ENCODE results near the gene TMEM121. TPM values are rescaled to one million over a fixed set of nuclear protein-coding genes. Genes with fewer than 3 reads are reported as not detected.

Gene TMEM121
- total RNA-seq, 2 donors from 2014 or later, result 0.82 TPM

- Histone ChIP-seq H3K9me3 (no peaks in the 10 kb centered on the region), H3K9ac (ENCODE audit: low read depth in 2 of 2, low read length in 2 of 2) (no peak overlapping the region), H3K27me3 (no peaks in the 10 kb centered on the region), H3K27ac (no peak overlapping the region), H3K4me1 (no peaks in the 10 kb centered on the region), H3K4me3 (no peak overlapping the region), H3K36me3 (no peaks in the 10 kb centered on the region)
- no peak for DNase-seq
- intact Hi-C loops (cut with DNase I), result no loop called here
- TF ChIP-seq CTCF (IDR thresholded peaks at IDR 0.05), result no peak
Measured at GRCh38 chr14:105497671-105498429, 28.5 kb upstream of the TMEM121 start.

- H3K36me3 ChIP-seq, result no peaks in the 10 kb centered on the region
- intact Hi-C loops (cut with DNase I), result no loop called here
- DNase-seq, result no peak
- H3K4me1 ChIP-seq, result no peaks in the 10 kb centered on the region
- H3K27me3 ChIP-seq, result no peaks in the 10 kb centered on the region
- H3K9me3 ChIP-seq, result no peaks in the 10 kb centered on the region
- H3K9ac ChIP-seq (ENCODE audit: low read depth in 2 of 2, low read length in 2 of 2), result no peak overlapping the region
- no peak overlapping the region for H3K4me3 ChIP-seq
- no peak overlapping the region for H3K27ac ChIP-seq
- no peak for TF ChIP-seq CTCF (IDR thresholded peaks at IDR 0.05)
Measured at GRCh38 chr14:105498430-105499255, 27.7 kb upstream of the TMEM121 start.

- Histone ChIP-seq H3K9me3 (no peaks in the 10 kb centered on the region), H3K27ac (no peak overlapping the region), H3K27me3 (no peaks in the 10 kb centered on the region), H3K36me3 (no peaks in the 10 kb centered on the region), H3K4me3 (no peak overlapping the region), H3K9ac (ENCODE audit: low read depth in 2 of 2, low read length in 2 of 2) (no peak overlapping the region), H3K4me1 (no peaks in the 10 kb centered on the region)
- intact Hi-C loops (cut with DNase I), result no loop called here
- DNase-seq, result no peak
- TF ChIP-seq CTCF (IDR thresholded peaks at IDR 0.05), result no peak
Measured at GRCh38 chr14:105499256-105500035, 26.9 kb upstream of the TMEM121 start.

GRCh38 chr14:105500036-105500725, 26.2 kb upstream of the TMEM121 start:
- no peak overlapping the region for H3K27ac ChIP-seq
- intact Hi-C loops (cut with DNase I), result no loop called here
- no peak overlapping the region for H3K9ac ChIP-seq (ENCODE audit: low read depth in 2 of 2, low read length in 2 of 2)
- no peaks in the 10 kb centered on the region for H3K4me1 ChIP-seq
- no peaks in the 10 kb centered on the region for H3K27me3 ChIP-seq
- no peaks in the 10 kb centered on the region for H3K9me3 ChIP-seq
- DNase-seq, result no peak
- no peaks in the 10 kb centered on the region for H3K36me3 ChIP-seq
- no peak for TF ChIP-seq CTCF (IDR thresholded peaks at IDR 0.05)
- no peak overlapping the region for H3K4me3 ChIP-seq

GRCh38 chr14:105500726-105501101, 25.7 kb upstream of the TMEM121 start:
- Histone ChIP-seq H3K9me3 (no peaks in the 10 kb centered on the region), H3K4me1 (no peaks in the 10 kb centered on the region), H3K36me3 (no peaks in the 10 kb centered on the region), H3K9ac (ENCODE audit: low read depth in 2 of 2, low read length in 2 of 2) (no peak overlapping the region), H3K4me3 (no peak overlapping the region), H3K27me3 (no peaks in the 10 kb centered on the region), H3K27ac (no peak overlapping the region)
- TF ChIP-seq CTCF (IDR thresholded peaks at IDR 0.05), result no peak
- intact Hi-C loops (cut with DNase I), result no loop called here
- no peak for DNase-seq
